ENCODE results near the gene CNIH3. TPM values are rescaled to one million over a fixed set of nuclear protein-coding genes. Genes with fewer than 3 reads are reported as not detected.
A peak's percentile ranks its signal among the peaks of the same experiment; 100 is the strongest.

Gene CNIH3
- total RNA-seq, 2 experiments from 2014 or later = 1.5 to 2.5 TPM

DNA sequence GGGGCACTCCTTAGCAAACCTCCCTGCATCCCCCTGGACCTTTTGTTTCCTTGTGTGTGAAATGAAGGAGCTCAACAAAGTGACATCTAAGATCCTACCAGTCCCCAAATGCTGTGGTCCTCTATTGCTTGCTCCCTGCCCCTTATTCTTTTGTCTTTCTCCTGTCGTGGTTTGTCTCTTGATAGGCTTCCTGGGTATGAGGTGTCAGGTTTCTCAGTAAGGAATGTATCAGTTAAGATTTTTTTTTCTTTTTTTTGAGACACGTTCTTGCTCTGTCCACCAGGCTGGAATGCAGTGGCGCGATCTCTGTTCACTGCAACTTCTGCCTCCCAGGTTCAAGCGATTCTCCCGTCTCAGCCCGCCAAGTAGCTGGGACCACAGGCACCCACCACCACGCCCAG is 16.8 kb downstream of the CNIH3 start:
- ChIA-PET CTCF (interaction anchor here (0.6 to 4.7 kb wide), 3 partner anchors 9 to 119 kb away, joined by 3 to 20 read pairs (median 3); no protein-coding TSS in a partner anchor), POLR2A (no interaction called here)
- ATAC-seq = no peak

GRCh38 chr1:224635356-224635755 is 19.2 kb downstream of the CNIH3 start:
- no peak for ATAC-seq
- H3K4me3 Mint-ChIP-seq = no peak overlapping the region

More for the DNA sequence above, 16.8 kb downstream of the CNIH3 start:
- H3K9me3 Mint-ChIP-seq (ENCODE audit: insufficient read depth) = no peaks in the 10 kb centered on the region
- no peak overlapping the region for H3K27ac Mint-ChIP-seq
- H3K4me3 Mint-ChIP-seq = no peak overlapping the region
- H3K4me1 Mint-ChIP-seq (ENCODE audit: low read depth) = peaks cover 11% of the 10 kb centered on the region
- DNase-seq = no peak
- H3K36me3 Mint-ChIP-seq (ENCODE audit: low read depth) = no peaks in the 10 kb centered on the region
- H3K27me3 Mint-ChIP-seq (ENCODE audit: low read depth) = peaks cover 13% of the 10 kb centered on the region

DNA sequence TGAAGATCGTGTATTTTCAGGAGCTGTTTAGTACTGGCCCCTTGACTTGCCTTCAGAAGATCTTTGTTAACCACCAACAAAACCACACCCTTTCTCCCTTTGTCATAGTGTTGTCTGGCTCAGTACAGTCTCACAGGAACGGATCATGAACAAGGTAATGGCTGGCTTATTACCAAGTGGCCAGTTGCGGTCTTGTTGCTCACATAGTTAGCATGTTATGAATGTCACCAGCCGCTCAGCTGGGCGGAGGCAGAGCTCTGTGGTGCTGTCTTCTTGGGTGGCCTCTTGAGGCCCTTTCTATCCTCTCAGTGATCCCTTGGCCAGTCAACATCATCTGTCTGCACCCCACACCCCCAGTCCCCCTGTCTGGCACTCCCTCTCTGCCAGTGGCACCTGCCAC is 21.4 kb downstream of the CNIH3 start:
- H3K27me3 Mint-ChIP-seq (ENCODE audit: low read depth) = peaks cover 8% of the 10 kb centered on the region
- ChIA-PET POLR2A (no interaction called here), CTCF (no interaction called here)
- H3K27ac Mint-ChIP-seq = peak overlapping the region; percentile 10
- no peak for DNase-seq
- H3K36me3 Mint-ChIP-seq (ENCODE audit: low read depth) = no peaks in the 10 kb centered on the region
- no peaks in the 10 kb centered on the region for H3K9me3 Mint-ChIP-seq (ENCODE audit: insufficient read depth)
- H3K4me3 Mint-ChIP-seq = no peak overlapping the region
- peaks cover 16% of the 10 kb centered on the region for H3K4me1 Mint-ChIP-seq (ENCODE audit: low read depth)
- peak; percentile 47 for ATAC-seq

More at GRCh38 chr1:224635356-224635755, 19.2 kb downstream of the CNIH3 start:
- Mint-ChIP-seq H3K36me3 (ENCODE audit: low read depth) (no peaks in the 10 kb centered on the region), H3K27me3 (ENCODE audit: low read depth) (peaks cover 12% of the 10 kb centered on the region), H3K9me3 (ENCODE audit: insufficient read depth) (no peaks in the 10 kb centered on the region), H3K27ac (no peak overlapping the region), H3K4me1 (ENCODE audit: low read depth) (peaks cover 13% of the 10 kb centered on the region)
- ChIA-PET POLR2A (no interaction called here), CTCF (interaction anchor here (1.1 to 4.7 kb wide), 3 partner anchors 9 to 122 kb away, joined by 4 to 20 read pairs (median 6); no protein-coding TSS in a partner anchor)
- no peak for DNase-seq

GRCh38 chr1:224637936-224638335 is 21.8 kb downstream of the CNIH3 start:
- Mint-ChIP-seq H3K36me3 (ENCODE audit: low read depth) (no peaks in the 10 kb centered on the region), H3K9me3 (ENCODE audit: insufficient read depth) (no peaks in the 10 kb centered on the region), H3K4me1 (ENCODE audit: low read depth) (peaks cover 15% of the 10 kb centered on the region), H3K4me3 (no peak overlapping the region), H3K27ac (peak overlapping the region; percentile 10), H3K27me3 (ENCODE audit: low read depth) (peaks cover 8% of the 10 kb centered on the region)
- ChIA-PET POLR2A (no interaction called here), CTCF (interaction anchor here (1.3 kb wide), 1 partner anchor 214 kb away, joined by 4 read pairs; no protein-coding TSS in a partner anchor)
- DNase-seq (no peak), ATAC-seq (no peak)

DNA sequence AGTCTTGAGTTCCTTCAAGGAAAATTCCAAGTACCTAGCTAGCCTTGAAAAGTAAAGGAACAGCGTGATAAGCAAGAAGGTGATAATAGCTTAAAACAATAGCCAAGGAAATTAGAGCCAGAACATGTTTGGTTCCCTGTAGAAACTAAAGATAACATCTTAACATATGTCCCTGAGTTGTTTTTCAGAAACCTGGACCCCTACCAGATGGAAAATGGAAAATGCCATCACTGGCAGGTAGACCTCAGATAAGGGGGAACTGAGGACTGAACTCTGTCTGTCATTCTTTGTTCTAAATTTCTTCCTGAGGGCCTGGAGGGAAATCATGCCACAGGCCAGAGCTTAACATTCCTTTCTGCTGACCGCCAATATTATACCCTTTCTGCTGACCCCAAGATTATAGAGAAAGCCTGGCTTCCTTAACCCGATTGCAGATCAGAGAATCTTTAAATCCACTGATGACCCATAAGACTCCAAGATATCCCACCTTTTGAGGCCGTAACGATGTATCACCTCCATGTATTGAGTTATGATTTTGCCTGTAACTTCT is 23.4 kb downstream of the CNIH3 start:
- peaks cover 8% of the 10 kb centered on the region for H3K27me3 Mint-ChIP-seq (ENCODE audit: low read depth)
- ATAC-seq = no peak
- no peaks in the 10 kb centered on the region for H3K36me3 Mint-ChIP-seq (ENCODE audit: low read depth)

DNA sequence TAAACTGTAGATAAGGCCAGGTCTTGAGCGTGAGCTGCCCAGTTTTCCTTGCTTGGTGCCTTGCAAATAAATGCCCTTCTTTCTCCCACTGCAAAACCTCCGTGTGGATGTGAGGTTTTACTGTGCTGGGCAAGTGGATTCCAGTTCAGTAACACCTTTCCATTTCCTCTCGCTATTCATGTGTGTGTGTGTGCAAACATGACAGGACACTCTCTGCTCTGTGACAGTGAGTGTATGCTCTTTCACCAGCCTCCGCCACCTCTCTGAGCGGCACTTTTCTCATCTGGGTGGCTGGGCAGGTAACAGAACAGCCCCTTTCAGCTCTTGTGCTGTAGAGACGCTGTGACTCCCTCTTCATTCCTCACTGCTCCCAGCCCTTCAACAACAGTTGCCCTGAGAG is 23.9 kb downstream of the CNIH3 start:
- no peaks in the 10 kb centered on the region for H3K36me3 Mint-ChIP-seq (ENCODE audit: low read depth)
- CTCF ChIA-PET = interaction anchor here (1.0 to 1.2 kb wide), 2 partner anchors 17 to 211 kb away, joined by 3 to 4 read pairs; no protein-coding TSS in a partner anchor
- H3K27me3 Mint-ChIP-seq (ENCODE audit: low read depth) = peaks cover 6% of the 10 kb centered on the region
- ATAC-seq (no peak), DNase-seq (no peak)
- POLR2A ChIA-PET = no interaction called here
- H3K27ac Mint-ChIP-seq = no peak overlapping the region
- H3K4me3 Mint-ChIP-seq = no peak overlapping the region
- H3K4me1 Mint-ChIP-seq (ENCODE audit: low read depth) = peaks cover 12% of the 10 kb centered on the region
- H3K9me3 Mint-ChIP-seq (ENCODE audit: insufficient read depth) = no peaks in the 10 kb centered on the region

More for the DNA sequence above, 23.4 kb downstream of the CNIH3 start:
- no peak overlapping the region for H3K27ac Mint-ChIP-seq
- no peaks in the 10 kb centered on the region for H3K9me3 Mint-ChIP-seq (ENCODE audit: insufficient read depth)
- no peak for DNase-seq
- no peak overlapping the region for H3K4me3 Mint-ChIP-seq
- ChIA-PET POLR2A (no interaction called here), CTCF (interaction anchor here (1.0 to 1.2 kb wide), 2 partner anchors 16 to 211 kb away, joined by 3 to 4 read pairs; no protein-coding TSS in a partner anchor)
- H3K4me1 Mint-ChIP-seq (ENCODE audit: low read depth) = peaks cover 12% of the 10 kb centered on the region

DNA sequence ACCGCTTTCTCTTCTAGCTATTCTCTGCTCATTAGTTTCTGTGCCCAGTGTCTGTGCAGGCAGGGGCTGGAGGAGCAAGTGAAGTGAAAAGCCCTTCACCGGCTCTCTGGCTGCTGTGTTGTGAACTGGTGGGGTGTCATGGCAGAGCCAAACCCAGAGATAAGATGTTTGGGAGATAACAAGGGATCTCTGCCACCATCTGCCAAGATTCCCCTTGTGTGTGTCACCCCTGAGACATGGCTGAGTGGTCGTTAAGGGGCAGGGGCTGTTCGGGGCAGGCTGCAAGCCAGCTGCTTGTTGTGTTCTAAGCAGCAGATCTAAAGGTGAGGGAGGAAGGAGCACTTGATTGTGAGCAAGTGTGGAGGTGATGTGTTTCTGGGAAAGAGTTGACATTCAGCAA is 24.5 kb downstream of the CNIH3 start:
- ATAC-seq (no peak), DNase-seq (no peak)
- Mint-ChIP-seq H3K27me3 (ENCODE audit: low read depth) (peaks cover 6% of the 10 kb centered on the region), H3K9me3 (ENCODE audit: insufficient read depth) (no peaks in the 10 kb centered on the region), H3K27ac (no peak overlapping the region), H3K36me3 (ENCODE audit: low read depth) (no peaks in the 10 kb centered on the region), H3K4me1 (ENCODE audit: low read depth) (peaks cover 12% of the 10 kb centered on the region), H3K4me3 (no peak overlapping the region)
- ChIA-PET POLR2A (no interaction called here), CTCF (interaction anchor here (1.2 to 3.1 kb wide), 2 partner anchors 17 to 211 kb away, joined by 4 to 10 read pairs; no protein-coding TSS in a partner anchor)

GRCh38 chr1:224641030-224641429 is 24.9 kb downstream of the CNIH3 start:
- POLR2A ChIA-PET = no interaction called here
- CTCF ChIA-PET = interaction anchor here (3.1 kb wide), 1 partner anchor 210 kb away, joined by 10 read pairs; no protein-coding TSS in a partner anchor
- ATAC-seq = no peak

GRCh38 chr1:224643653-224644052 is 27.5 kb downstream of the CNIH3 start:
- ChIA-PET CTCF (interaction anchor here (0.6 to 2.0 kb wide), 13 partner anchors 10 to 281 kb away, joined by 3 to 20 read pairs (median 4); partner anchors contain the start of gene CNIH3), POLR2A (no interaction called here)
- H3K36me3 Mint-ChIP-seq (ENCODE audit: low read depth) = no peaks in the 10 kb centered on the region
- H3K9me3 Mint-ChIP-seq (ENCODE audit: insufficient read depth) = no peaks in the 10 kb centered on the region
- H3K27ac Mint-ChIP-seq = no peak overlapping the region
- H3K4me1 Mint-ChIP-seq (ENCODE audit: low read depth) = peaks cover 3% of the 10 kb centered on the region
- peaks cover 13% of the 10 kb centered on the region for H3K27me3 Mint-ChIP-seq (ENCODE audit: low read depth)
- DNase-seq (no peak), ATAC-seq (no peak)
- no peak overlapping the region for H3K4me3 Mint-ChIP-seq

More at GRCh38 chr1:224641030-224641429, 24.9 kb downstream of the CNIH3 start:
- H3K4me1 Mint-ChIP-seq (ENCODE audit: low read depth) = peaks cover 12% of the 10 kb centered on the region
- DNase-seq = no peak
- H3K27ac Mint-ChIP-seq = no peak overlapping the region
- H3K9me3 Mint-ChIP-seq (ENCODE audit: insufficient read depth) = no peaks in the 10 kb centered on the region
- H3K27me3 Mint-ChIP-seq (ENCODE audit: low read depth) = peaks cover 6% of the 10 kb centered on the region
- H3K36me3 Mint-ChIP-seq (ENCODE audit: low read depth) = no peaks in the 10 kb centered on the region
- H3K4me3 Mint-ChIP-seq = no peak overlapping the region

GRCh38 chr1:224644553-224645154 is 28.5 kb downstream of the CNIH3 start:
- ATAC-seq = peak; percentile 79
- Mint-ChIP-seq H3K27me3 (ENCODE audit: low read depth) (peaks cover 11% of the 10 kb centered on the region), H3K9me3 (ENCODE audit: insufficient read depth) (no peaks in the 10 kb centered on the region), H3K4me3 (no peak overlapping the region), H3K36me3 (ENCODE audit: low read depth) (no peaks in the 10 kb centered on the region), H3K27ac (no peak overlapping the region), H3K4me1 (ENCODE audit: low read depth) (peaks cover 3% of the 10 kb centered on the region)
- ChIA-PET POLR2A (no interaction called here), CTCF (interaction anchor here (0.6 to 2.0 kb wide), 22 partner anchors 9 to 278 kb away, joined by 3 to 20 read pairs (median 4); partner anchors contain the start of gene CNIH3)
- peak; percentile 72 for DNase-seq

DNA sequence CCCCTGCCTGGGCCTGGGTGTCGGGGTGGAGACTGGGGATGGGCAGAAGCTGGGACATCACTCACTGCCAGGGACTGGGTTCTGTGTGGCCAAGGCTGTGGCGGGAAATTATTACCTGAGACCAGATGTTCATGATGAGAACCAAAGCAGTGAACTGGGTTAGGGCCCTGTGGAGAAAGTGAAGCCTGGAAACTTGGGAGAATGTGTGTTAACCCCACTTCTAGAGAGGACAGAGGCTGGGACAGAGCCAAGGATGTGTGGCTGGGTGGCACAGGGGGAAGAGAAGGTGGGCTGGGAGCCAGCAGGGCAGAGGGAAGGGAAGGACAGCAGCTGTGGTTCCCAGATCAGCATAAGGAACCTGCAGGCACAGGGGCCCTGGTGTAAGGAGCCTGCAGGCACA is 31.3 kb downstream of the CNIH3 start:
- Mint-ChIP-seq H3K36me3 (ENCODE audit: low read depth) (no peaks in the 10 kb centered on the region), H3K27me3 (ENCODE audit: low read depth) (peaks cover 6% of the 10 kb centered on the region), H3K9me3 (ENCODE audit: insufficient read depth) (no peaks in the 10 kb centered on the region), H3K4me1 (ENCODE audit: low read depth) (no peaks in the 10 kb centered on the region), H3K27ac (no peak overlapping the region), H3K4me3 (no peak overlapping the region)
- DNase-seq (no peak), ATAC-seq (no peak)
- ChIA-PET CTCF (no interaction called here), POLR2A (no interaction called here)

GRCh38 chr1:224650290-224650689 is 34.2 kb downstream of the CNIH3 start:
- Mint-ChIP-seq H3K27me3 (ENCODE audit: low read depth) (peaks cover 6% of the 10 kb centered on the region), H3K27ac (no peak overlapping the region), H3K9me3 (ENCODE audit: insufficient read depth) (no peaks in the 10 kb centered on the region), H3K36me3 (ENCODE audit: low read depth) (no peaks in the 10 kb centered on the region), H3K4me3 (no peak overlapping the region), H3K4me1 (ENCODE audit: low read depth) (no peaks in the 10 kb centered on the region)
- DNase-seq (no peak), ATAC-seq (no peak)
- POLR2A ChIA-PET = no interaction called here
- CTCF ChIA-PET = no interaction called here
